ENCODE data around the gene RAB15. TPM values are rescaled to one million over a fixed set of nuclear protein-coding genes. Genes with fewer than 3 reads are reported as not detected.

RAB15 gene
- total RNA-seq, 1 donor from 2014 or later, result 6.5 TPM

DNA sequence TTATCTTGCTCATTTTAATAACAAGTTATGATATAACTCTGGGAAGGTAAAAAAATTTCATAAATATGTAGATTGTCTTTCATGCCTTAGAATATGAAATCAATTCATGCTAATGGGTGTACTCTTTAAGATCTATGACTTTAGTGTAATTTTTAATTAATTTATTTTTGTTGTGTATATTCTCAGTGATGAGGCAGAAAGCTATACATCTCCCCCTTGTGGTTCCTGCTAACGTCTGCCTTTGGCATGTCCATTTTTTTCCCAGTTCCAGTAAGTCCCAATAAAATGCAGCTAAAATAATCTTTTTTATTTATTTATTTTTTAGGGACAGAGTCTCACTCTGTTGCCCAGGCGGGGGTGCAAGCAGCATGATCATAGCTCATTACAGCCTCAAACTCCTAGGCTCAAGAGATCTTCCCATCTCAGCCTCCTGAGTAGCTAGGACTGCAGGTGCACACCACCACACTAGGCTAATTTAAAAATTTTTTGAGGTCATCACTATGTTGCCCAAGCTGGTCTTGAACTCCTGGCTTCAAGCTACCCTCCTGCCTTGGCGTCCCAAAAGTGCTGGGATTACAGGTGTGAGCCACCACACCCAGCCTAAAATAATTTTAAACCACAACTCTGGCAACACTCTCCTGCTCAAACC, 61.2 kb downstream of the RAB15 start:
- DNase-seq (ENCODE audit: low read depth in 2 of 2), result peak; percentile 57 to 60

DNA sequence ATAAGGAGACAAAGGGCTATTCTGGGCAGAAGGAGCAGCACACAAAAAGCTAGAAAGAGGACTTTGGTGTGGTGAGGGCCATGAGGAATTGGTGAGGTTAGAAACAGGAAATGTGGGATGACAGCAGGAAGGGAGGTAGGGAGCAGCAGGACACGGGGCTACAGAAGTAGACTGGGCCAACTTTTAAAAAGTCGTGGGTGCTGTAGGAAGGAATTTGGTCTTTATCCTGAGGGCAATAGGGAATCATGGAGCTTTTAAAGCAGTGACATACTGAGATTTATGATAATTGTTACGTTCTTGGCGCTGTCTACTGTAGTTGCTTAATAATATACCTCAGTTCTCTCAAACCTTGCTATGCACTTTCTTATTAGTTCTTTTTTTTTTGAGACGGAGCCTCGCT, 66.1 kb downstream of the RAB15 start:
- DNase-seq (ENCODE audit: low read depth in 2 of 2), result peak in 1 of 2 donors; percentile 5

- DNase-seq (ENCODE audit: low read depth in 2 of 2), result no peak
Measured at GRCh38 chr14:64899958-64900357, 72.2 kb downstream of the RAB15 start.

Other genes starting within 250 kb of the RAB15 start
- under 0.01 TPM in 2 replicates for gene SPTB, start 92.4 kb downstream of the RAB15 start, total RNA-seq
- 31.2 and 37.1 TPM in 2 replicates for gene CHURC1, start 57.9 kb downstream of the RAB15 start, total RNA-seq
- not detected in 2 replicates for gene GPX2, start 29.6 kb downstream of the RAB15 start, total RNA-seq
- gene FNTB, start 14.6 kb upstream of the RAB15 start, total RNA-seq, result 5.0 and 8.5 TPM in 2 replicates
- 34.2 and 62.7 TPM in 2 replicates for gene MAX, start 130.2 kb upstream of the RAB15 start, total RNA-seq